CD4-positive, alpha-beta T cell treated with Interleukin-15 for 1 hour (primary cell): ENCODE measurements around the gene ZNF639.
"Not testable (repeated sequence)": the region's sequence is repeated elsewhere in the genome, so short reads cannot be mapped to it uniquely, and the experiment has no call there.

Experiments used
- DNase-seq: peaks from one replicate; pipeline ENCODE4 v3.0.0-alpha.2; 2020

ZNF639 gene, protein sequence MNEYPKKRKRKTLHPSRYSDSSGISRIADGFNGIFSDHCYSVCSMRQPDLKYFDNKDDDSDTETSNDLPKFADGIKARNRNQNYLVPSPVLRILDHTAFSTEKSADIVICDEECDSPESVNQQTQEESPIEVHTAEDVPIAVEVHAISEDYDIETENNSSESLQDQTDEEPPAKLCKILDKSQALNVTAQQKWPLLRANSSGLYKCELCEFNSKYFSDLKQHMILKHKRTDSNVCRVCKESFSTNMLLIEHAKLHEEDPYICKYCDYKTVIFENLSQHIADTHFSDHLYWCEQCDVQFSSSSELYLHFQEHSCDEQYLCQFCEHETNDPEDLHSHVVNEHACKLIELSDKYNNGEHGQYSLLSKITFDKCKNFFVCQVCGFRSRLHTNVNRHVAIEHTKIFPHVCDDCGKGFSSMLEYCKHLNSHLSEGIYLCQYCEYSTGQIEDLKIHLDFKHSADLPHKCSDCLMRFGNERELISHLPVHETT

DNA sequence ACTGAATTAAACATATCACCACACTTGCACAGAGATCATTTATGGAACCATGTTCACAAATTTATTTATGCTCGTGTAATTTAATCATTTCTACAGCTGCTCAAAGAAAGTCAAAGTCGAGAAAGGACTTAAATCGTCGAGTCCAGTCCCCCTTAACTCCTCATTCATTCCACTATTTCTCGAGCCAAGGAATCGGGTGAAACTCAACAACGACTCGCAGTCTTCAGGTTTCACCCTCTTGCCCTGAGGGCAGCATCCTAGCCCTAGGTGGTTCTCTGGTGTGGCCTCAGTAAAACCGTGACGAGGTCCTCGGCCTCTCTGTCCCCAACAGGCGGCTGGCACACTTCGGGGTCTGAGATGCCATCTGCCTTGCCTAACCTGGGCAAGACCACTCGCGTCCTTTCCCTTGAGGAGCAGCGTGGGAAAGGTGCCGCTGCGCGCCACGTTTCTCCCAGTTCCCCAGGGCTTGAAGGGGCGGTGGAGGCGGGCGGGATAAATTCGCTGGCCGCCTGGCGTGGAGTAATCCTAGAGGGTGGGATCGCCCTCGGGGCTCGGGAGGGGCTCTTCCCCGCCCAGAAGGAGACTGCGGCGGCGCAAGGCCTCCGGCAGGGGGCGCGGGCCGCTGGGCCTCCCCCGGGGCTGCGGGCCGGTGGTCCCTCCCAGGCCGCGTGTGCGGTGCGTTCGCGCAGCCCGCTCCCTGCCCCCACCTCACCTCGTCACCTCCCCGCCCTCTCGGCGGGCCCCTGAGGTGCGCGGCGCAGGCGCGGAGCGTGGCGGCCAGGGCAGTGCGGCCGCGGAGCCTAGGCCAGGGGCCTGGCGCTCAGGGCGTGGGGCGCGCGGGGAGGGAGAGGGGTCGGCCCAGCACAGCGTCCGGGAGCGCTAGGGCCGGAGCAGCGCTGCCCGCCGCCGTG is at the start of gene ZNF639:
ZNF639 (plus strand) TSS at position 746 of the 911 bp plus-strand sequence. CDS start 5,263 bp downstream, outside the sequence.
- DNase-seq: peak; percentile 90

DNA sequence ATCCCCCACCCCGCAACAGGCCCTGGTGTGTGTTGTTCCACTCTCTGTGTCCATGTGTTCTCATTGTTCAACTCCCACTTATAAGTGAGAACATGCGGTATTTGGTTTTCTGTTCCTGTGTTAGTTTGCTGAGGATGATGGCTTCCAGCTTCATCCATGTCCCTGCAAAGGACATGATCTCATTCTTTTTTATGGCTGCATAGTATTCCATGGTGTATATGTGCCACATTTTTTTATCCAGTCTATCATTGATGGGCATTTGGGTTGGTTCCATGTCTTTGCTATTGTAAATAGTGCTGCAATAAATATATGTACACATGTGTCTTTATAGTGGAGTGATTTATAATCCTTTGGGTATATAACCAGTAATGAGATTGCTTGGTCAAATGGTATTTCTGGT is 48.4 kb upstream of the ZNF639 start:
- not testable (repeated sequence) for DNase-seq

DNA sequence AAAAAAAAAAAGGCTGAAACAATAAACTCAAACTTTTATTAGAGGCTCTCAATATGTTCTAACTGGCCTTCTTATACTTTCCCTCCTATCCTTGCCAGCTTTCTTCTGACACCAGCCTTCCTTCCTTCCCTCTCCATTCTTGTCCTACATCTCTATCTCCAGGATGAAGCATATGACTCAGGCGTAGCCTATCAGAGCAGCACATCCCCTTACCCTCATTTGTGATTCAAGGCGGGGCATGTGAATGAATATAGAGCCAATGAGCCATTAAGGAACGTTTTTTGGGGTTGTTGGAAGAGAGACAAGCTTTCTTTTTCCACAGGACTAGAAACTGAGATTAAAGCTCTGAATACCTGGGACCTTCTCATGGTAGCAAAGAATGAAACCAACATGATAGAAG is 46.8 kb upstream of the ZNF639 start:
- DNase-seq: no peak

DNA sequence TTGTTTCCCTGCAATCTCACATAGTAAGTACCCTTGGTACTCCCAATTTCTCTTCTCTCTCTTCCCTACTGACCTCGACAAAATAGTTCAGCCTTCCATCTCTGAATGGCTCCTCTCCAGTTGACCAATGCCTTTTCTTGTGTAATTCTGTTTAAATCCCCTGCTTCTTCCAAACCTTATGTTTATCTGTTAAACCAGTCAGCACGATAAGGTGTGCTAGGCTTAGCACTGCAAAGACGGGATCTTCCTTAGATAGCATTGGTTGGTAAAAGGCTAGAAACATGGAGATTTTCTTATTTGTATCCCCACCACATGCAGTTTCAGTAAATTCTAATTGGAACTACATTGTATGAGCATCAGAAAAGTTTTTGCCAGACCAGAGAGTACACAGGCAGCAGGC is 46.1 kb upstream of the ZNF639 start:
- no peak for DNase-seq

DNA sequence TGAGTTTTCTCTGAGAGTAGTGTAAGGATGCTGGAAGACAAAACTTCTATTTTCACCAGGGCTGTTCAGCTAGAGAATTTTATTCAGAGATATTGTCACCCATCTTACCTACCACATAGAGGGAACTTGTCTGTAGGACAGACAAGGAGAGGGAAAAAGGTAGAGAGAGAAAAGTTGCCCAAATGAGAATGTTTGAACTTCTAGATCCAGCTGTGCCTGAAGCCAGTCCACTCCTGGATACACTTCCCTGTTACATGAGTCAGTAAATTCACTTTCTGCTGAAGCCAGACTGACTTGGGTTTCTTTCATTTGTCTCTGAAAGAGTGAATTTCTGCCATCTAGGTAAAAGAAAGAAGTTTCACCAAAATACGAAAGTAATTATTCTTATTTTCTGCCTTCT is 44.7 kb upstream of the ZNF639 start:
- DNase-seq: no peak

DNA sequence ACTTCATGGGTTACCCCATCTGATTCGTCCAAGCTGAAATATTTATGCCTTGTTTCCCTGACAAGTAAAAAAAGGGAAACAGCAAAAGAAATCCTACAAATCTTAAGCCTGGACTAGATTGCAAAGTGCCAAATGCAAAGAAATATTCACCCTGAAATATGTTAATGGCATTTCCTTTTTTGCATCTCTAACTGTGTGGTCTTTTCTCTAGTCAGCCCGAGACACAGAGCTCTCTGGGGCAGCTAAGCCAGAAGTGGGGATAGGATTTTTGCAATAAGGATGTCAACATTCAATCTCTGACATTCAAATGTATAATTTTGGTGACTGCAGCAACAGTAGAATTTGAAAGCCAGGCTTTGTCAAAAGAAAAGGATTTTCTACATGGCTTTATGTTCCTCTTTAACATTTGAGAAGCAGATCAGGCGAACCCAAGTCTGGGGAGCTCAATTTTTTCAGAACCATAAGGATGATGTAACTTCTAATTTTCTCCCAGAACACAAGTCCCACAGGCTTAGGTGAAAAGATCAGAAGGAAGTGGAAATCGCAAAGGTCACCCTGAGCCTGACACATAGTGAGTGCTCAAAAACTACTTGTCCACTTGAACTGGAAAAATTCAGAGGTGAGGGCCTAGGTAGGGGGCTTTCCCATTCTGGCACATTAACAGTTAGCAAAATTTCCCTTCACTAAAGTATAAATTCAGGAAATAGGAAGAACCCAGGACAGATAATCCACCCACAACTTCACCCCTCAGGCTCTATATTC is 43.7 kb upstream of the ZNF639 start:
- DNase-seq: no peak

DNA sequence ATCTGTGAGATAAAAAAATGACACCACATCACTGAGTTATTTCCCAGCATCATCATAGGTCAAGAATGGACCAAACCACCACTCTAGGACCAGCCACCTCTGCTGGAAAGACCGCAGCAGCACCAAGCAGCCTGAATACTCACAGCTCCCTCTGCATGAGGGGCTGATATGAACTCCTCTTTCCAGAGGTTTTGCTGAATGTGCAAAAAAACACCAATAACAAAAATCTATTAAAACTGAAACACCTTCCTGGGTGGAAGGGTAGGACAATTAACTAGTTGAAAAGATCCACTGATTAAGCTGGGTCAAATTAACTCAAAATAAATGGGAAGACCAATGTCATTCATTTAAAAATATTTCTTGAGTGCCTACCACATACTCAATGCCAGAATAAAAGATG is 43.0 kb upstream of the ZNF639 start:
- DNase-seq: no peak

DNA sequence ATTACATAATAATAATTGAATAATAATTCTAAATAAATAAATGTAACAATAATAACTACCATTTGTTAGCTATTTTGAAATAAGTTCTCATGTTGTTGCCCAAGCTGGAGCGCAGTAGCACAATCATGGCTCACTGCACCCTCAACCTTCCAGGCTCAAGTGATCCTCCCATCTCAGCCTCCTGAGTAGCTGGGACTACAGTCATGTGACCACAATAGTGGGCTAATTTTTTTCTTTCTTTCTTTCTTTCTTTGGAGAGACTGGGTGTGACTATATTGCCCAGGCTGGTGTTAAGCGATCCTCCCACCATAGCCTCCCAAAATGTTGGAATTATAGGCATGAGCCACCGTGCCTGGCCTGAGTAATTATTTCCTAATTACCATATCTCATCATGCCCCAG is 41.0 kb upstream of the ZNF639 start:
- no peak for DNase-seq

DNA sequence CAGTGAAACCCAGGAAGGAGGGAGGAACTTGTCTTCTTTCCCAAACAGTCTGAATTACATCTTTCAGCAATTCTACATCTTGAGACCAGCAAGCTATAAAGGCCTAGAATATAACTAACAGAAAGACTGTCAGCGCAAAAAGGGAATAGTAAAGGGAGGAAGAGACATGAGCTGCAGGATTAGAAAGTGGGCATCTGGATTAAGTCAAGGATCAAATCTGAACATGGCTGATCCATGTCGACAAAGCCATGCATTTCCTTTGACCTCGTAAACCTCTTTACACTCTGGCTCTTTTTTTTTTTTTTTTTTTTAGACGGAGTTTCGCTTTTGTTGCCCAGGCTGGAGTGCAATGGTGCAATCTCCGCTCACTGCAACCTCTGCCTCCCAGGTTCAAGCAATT is 36.5 kb upstream of the ZNF639 start:
- no peak for DNase-seq

DNA sequence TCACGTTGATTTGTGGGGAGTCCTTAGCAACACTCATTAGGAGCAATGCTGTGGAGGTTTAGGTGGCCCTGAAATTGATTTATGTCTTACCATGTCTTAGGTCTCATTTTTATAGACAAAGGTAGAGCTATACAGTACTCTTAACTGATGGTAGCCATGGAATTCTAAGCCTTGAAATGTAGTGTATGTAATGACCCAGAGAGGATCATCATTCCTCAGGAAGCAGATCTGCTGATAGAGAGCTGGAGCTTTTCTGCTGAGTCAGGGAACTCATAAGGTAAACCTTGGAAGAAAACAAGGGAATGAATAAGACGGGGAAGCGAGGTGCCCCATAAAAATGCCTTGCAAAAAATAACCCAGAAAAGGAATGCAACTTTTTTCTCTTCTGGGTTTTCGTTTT is 34.0 kb upstream of the ZNF639 start:
- DNase-seq: no peak

DNA sequence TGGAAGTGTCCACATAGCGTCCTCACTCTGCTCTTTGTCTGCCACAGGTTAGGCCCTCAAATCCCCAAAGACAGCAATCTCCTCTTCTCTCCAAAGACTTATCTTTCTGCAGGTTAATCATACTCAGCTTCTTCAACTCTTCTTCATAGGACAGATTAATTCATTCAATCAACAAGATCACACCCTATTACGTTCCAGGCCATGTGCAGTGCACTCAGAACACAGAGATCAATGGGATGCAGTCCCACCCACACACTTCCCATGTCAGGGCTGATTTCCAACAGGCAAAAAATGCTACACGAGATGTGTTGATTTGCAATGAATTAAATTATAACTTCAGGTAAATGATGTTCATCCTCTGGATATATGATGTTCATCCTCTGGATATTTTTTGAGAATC is 33.5 kb upstream of the ZNF639 start:
- no peak for DNase-seq

DNA sequence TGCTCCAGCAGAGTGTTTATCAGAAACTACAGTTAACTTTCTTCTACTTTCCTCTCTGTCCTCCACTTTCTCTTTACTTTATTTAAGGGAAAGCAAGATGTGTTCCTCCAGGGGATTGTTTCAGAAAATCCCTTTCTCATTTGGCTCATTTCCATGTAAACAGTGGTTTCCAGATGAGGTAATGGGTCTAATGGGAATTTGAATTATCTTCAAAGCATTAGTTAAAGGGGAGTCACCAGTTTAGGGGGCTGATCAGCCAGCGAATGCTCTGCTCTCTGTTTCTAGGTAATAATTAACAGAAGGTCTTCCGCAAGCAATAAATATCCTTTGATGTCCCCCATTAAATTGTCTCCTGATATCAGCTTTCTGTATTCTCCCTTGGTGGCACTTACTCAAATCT is 30.4 kb upstream of the ZNF639 start:
- no peak for DNase-seq

DNA sequence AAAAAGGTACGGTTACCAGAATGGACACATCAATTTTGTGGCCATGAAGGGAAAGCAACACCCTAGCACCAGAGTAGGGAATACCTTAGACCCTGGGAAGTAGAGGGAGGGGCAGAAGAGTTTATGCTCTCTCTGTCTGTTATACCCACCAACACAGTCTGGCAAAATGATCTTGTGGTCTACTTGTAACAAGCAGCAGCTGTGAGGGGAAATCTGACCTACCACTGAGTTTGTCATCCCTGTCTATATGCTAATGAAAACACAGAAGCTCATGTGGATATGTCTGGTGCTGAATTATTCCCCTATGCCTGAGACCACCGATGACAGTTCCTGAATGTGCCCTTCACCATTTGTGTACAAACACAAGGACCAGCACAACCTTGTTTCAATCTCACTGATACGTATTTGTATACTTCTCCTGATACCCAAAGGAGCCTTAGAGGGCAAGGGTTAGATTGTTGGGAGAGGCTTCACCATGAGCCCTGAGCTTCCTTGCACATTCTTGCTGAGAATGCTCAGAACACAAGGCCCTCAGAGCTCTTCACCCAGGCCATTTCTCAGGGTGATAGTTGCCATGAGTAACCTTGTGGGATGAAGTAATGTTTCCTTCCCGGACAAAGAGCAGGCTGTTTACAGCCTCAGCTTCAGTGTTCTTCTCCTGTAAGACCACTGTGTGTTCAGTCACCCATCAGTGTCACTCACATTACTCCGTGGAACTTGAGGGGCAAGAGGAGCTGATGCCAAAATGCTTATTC is 24.7 kb upstream of the ZNF639 start:
- DNase-seq: no peak

DNA sequence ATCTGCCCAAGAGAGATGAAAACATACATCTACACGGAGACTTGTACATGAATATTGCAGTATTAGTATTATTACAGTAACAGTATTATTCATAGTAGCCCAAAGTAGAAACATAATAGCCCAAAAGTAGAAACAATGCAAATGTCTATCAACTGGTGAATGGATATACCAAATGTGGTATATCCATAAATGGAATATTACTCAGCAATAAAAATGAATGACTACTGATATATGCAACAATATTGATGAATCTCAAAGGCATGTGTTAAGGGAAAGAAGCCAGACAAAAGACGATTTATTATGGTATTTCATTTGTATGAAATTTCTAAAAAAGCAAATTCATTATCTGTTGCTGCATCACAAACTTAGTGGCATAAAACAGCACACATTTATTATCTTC is 23.5 kb upstream of the ZNF639 start:
- no peak for DNase-seq

DNA sequence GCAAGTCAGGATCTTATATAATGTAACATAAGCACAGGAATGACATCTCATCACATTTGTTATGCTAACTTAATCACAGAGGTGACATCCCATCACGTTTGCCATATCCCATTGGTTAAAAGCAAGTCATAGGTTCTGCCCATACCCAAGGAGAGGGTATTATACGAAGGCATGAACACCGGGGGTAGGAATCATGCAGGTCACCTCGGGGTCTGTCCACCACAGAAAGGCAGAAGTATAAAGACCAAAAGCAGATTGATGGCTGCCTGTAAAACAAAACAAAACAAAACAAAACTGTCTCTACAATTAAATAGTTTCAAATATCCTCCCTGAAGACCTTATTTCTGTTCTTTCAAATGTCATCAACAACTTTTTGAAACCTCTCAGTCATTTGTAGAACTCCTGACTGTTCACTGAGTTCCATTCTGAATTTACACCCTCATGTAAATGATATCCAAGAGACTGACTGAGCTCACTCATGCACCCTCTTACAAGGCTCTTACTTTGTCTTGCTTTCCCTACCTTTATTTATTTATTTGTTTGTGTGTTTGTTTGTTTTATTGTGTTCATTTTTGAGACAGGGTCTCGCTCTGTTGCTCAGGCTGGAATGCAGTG is 22.7 kb upstream of the ZNF639 start:
- DNase-seq: no peak

DNA sequence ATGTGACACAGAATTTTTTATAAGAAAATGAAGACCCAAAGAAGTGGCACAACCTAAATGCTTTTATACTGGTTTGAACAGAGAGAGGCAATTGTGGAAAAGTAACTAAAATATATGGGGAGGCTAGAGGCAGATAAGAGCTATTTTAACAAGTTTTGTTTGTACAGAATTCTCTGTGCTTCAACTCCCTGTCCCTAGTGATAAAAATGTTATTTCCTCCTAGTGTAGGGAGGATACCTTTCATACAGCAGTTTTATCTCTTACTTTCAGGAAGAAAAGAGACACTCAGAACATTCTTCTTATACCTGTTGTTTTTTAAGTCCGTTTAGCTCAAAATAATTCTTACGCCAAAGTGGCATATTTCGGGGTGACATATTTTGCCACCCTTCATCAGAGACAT is 21.2 kb upstream of the ZNF639 start:
- DNase-seq: no peak

DNA sequence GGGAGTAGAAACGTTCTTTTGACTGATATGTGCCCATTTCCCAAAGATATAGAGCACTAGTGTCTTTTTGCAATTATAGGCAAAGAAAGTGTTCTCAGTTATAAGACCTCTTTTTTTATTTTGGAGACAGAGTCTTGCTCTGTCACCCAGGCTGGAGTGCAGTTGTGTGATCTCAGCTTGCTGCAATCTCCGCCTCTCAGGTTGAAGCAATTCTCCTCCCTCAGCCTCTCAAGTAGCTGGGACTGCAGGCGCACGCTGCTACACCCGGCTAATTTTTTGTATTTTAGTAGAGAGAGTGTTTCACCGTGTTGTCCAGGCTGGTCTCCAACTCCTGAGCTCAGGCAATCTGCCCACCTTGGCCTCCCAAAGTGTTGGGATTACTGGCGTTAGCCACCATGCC is 20.7 kb upstream of the ZNF639 start:
- DNase-seq: no peak

DNA sequence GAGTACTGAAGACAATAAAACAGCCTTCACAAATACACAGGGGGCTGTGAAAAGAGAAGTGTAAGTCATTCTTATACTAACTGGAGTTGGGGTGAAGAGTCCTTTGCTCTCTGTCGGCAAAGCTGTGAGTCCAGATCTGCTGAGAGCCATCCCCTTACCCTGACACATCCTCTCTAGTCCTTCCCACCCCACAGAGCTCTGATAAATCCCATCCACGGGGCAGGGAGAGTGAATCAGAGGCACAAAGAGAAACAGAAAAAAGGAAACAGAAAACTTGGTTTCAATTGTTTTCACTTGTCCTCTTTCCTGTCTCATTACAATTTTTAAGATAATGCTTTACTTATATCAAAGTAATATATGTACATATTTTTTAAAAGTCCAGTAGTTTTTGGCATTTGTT is 18.2 kb upstream of the ZNF639 start:
- no peak for DNase-seq

DNA sequence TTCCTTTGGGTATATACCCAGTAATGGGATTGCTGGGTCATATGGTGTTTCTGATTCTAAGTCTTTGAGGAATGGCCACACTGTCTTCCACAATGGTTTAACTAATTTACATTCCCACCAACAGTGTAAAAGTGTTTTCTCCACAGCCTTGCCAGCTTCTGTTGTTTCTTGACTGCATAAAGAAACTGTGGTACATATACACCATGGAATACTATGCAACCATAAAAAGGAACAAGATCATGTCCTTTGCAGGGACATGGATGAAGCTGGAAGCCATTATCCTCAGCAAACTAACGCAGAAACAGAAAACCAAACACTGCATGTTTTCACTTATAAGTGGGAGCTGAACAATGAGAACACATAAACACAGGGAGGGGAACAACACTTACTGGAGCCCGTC is 15.5 kb upstream of the ZNF639 start:
- DNase-seq: not testable (repeated sequence)

DNA sequence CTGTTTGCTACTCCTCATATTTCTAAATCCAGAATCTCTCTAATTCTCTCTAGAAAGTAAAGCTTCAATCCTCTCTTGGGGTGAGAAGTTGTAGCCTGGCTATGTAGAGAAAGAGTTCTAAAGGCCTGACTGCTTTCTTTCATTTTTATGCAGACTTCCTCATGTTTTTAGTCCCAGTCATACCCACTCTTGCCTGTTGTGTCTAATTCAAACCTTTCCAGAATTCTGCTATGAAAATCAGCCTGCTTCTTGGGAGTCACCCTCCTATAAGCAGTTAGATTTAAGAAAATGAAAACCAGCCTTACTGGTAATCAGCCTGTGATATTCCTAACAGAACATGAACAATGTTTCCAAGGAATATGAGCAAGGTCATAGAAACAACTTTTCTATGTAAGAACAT is 14.8 kb upstream of the ZNF639 start:
- no peak for DNase-seq

DNA sequence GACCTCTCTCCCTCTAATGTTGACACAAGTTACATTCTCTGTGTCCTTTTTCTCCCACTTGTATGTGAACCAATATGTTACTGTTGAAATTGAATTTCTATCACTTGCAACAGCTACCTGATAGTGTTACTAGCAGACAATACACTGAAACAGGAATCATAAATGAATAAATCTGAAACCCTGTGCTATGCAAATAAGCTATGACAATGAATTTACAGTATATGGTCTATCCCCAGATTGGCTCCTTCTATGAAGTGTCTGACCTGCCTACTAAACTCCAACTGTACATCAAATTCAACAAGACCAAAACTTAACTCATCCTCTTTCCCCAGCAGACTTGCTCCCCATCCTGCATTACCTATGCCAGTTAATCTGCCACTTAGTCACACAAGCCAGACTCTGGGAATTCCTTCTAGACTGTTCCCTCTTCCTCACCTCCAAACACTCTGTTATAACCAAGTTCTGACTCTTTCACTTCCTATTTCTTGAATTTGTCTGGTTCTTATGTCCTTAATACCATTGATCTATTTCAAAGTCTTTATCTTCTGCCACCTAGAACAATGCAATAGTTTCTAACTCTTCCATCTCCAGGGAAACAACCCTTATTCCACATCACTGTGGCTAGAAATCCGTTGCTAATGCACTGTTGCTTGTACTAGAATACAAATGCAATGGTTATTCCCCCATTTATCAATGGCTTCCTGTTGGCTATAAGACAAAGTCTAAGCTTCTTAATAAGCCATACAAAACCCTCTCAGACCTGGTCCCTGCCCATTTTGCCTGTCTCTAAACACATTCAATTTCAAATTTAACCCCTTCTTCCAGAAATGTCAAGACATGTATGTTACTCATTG is 13.4 kb upstream of the ZNF639 start:
- DNase-seq: no peak
